DND-41 (cell line): ENCODE measurements around the gene LMF1.
"Not testable (repeated sequence)": the region's sequence is repeated elsewhere in the genome, so short reads cannot be mapped to it uniquely, and the experiment has no call there.

Source experiments
- ATAC-seq: fragments of 200-7000 bp; cut with Tn5 transposase; 3 replicates; pipeline ENCODE4 v1.9.1; 2021; ENCODE audit warnings: low read depth; ENCODE audit not compliant: insufficient read depth
- DNase-seq: peaks from one replicate; pipeline ENCODE4 v3.0.0-alpha.2; 2020
- H2AFZ ChIP-seq: 2 replicates; pipeline ENCODE4 v1.6.0; 2012; ENCODE audit warnings: low read depth, low read length
- H3K27ac ChIP-seq: 2 replicates; pipeline ENCODE4 v1.5.1; 2012; ENCODE audit warnings: low read length, inconsistent platforms
- H3K27me3 ChIP-seq: fragments of 200-600 bp; sonication (generic); 2 replicates; pipeline ENCODE4 v1.6.0; 2012; ENCODE audit warnings: low read length, mild to moderate bottlenecking, inconsistent platforms; ENCODE audit not compliant: insufficient read depth, poor library complexity
- H3K36me3 ChIP-seq: 2 replicates; pipeline ENCODE4 v1.5.1; 2012; ENCODE audit warnings: low read length, inconsistent platforms; ENCODE audit not compliant: insufficient read depth
- H3K4me1 ChIP-seq: 2 replicates; pipeline ENCODE4 v1.5.1; 2012; ENCODE audit warnings: mild to moderate bottlenecking, low read length; ENCODE audit not compliant: insufficient read depth
- H3K4me2 ChIP-seq: 2 replicates; pipeline ENCODE4 v1.6.0; 2012; ENCODE audit warnings: mild to moderate bottlenecking, moderate library complexity, low read length, inconsistent platforms; ENCODE audit not compliant: insufficient read depth
- H3K4me3 ChIP-seq, 2 experiments: fragments of 200-600 bp in 1 of 2; shearing (Covaris generic) in 1 of 2; 2 replicates each; pipeline ENCODE4 v1.5.1; 2012 to 2016; ENCODE audit warnings: inconsistent platforms in 2 of 2, low read length in 2 of 2, mild to moderate bottlenecking in 2 of 2, low read depth in 1 of 2, moderate library complexity in 1 of 2
- H3K79me2 ChIP-seq: 2 replicates; pipeline ENCODE4 v1.6.0; 2012; ENCODE audit warnings: low read length, inconsistent platforms; ENCODE audit not compliant: insufficient read depth
- H3K9ac ChIP-seq: 2 replicates; pipeline ENCODE4 v1.6.0; 2012; ENCODE audit warnings: low read depth, mild to moderate bottlenecking, inconsistent platforms, low read length, moderate library complexity
- H3K9me3 ChIP-seq: 2 replicates; pipeline ENCODE4 v1.5.1; 2012; ENCODE audit warnings: low read length, moderate library complexity, mild to moderate bottlenecking, inconsistent platforms; ENCODE audit not compliant: insufficient read depth, severe bottlenecking
- H4K20me1 ChIP-seq: 2 replicates; pipeline ENCODE4 v1.6.0; 2012; ENCODE audit warnings: low read length; ENCODE audit not compliant: insufficient read depth
- EZH2 ChIP-seq: IDR thresholded peaks from 3 replicates; pipeline ENCODE4 v1.6.1; 2012; ENCODE audit warnings: borderline replicate concordance, low read depth, mild to moderate bottlenecking, moderate library complexity, low read length, inconsistent platforms; ENCODE audit not compliant: severe bottlenecking
- TF ChIP-seq, protein P1 (sequence below): IDR thresholded peaks from 2 replicates; pipeline ENCODE4 v1.5.1; 2012; ENCODE audit warnings: borderline replicate concordance, low read length, moderate library complexity, mild to moderate bottlenecking; ENCODE audit not compliant: poor library complexity, severe bottlenecking; ENCODE audit errors: extremely low read depth

Gene LMF1

DNA sequence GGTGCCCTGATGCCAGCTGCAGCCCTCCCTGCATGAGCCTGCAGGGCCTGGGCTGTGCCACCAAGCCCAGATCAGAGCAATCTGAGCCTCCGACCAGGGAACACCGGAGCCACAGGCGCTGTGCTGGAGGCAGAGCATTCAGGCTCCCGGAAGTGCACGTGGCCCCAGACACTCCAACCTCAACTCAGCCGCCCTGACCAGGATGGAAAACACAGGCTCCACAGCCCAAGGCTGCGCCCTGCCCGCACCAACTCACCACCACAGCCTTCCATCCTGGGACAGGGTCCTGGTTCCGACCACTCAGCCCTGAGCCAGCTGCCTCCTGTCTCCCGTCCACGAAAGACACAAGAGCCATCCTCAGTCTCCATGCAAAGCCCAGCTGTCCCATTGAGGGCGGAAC, 18.5 kb downstream of the LMF1 start:
- peaks cover 9% of the 10 kb centered on the region; the same call in 1 of the 2 replicates for H4K20me1 ChIP-seq
- H3K9me3 ChIP-seq = no peaks in the 10 kb centered on the region
- no peaks in the 10 kb centered on the region for H3K27me3 ChIP-seq
- DNase-seq = no peak
- no peak for TF ChIP-seq EZH2
- TF ChIP-seq, protein P1, sequence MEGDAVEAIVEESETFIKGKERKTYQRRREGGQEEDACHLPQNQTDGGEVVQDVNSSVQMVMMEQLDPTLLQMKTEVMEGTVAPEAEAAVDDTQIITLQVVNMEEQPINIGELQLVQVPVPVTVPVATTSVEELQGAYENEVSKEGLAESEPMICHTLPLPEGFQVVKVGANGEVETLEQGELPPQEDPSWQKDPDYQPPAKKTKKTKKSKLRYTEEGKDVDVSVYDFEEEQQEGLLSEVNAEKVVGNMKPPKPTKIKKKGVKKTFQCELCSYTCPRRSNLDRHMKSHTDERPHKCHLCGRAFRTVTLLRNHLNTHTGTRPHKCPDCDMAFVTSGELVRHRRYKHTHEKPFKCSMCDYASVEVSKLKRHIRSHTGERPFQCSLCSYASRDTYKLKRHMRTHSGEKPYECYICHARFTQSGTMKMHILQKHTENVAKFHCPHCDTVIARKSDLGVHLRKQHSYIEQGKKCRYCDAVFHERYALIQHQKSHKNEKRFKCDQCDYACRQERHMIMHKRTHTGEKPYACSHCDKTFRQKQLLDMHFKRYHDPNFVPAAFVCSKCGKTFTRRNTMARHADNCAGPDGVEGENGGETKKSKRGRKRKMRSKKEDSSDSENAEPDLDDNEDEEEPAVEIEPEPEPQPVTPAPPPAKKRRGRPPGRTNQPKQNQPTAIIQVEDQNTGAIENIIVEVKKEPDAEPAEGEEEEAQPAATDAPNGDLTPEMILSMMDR = no peak
- H3K4me1 ChIP-seq = no peaks in the 10 kb centered on the region
- no peak for ATAC-seq
- H3K4me2 ChIP-seq = no peak overlapping the region
- 0 out of 2 replicates have a peak, but pooled peaks cover 6% of the 10 kb centered on the region for H3K79me2 ChIP-seq
- no peak overlapping the region for H2AFZ ChIP-seq
- H3K36me3 ChIP-seq = peaks cover 36% of the 10 kb centered on the region
- no peak overlapping the region for H3K9ac ChIP-seq
- H3K27ac ChIP-seq = no peak overlapping the region
- H3K4me3 ChIP-seq = no peak overlapping the region

DNA sequence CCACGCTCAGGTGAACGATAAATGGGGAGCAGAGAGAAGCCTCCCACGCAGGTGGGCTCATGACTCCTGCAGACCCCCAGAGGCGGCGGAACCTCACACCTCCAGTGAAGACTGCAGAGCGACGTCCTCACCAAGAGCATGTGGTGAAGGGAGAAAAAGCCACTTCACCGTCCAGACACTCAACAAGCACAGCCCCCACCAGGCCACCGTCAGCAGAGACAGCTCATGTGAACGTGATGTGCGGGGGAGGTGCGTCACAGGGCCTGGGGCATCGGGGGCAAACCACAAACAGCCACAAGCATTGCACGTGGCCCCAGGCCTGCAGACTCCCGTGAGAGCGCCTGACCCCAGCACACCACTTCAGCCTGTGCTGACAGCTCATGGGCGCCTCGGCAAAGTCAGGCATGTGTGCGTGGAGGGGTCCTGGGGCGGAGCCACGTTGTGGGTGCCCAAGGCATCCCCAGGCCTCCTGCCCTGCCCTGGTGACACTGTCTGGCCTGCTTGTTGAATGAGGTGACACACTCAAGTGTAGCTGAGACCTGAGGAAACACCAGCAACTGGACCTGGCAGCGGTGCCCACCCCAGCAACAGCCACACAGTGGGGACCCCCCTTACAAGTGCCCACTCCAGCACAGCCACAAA, 19.0 kb downstream of the LMF1 start:
- H2AFZ ChIP-seq = no peak overlapping the region
- H4K20me1 ChIP-seq = peaks cover 9% of the 10 kb centered on the region; the same call in 1 of the 2 replicates
- ATAC-seq = no peak
- H3K27me3 ChIP-seq = no peaks in the 10 kb centered on the region
- no peak overlapping the region for H3K4me3 ChIP-seq
- no peaks in the 10 kb centered on the region for H3K4me1 ChIP-seq
- H3K9ac ChIP-seq = no peak overlapping the region
- no peak overlapping the region for H3K27ac ChIP-seq
- no peak overlapping the region for H3K4me2 ChIP-seq
- DNase-seq = no peak
- H3K9me3 ChIP-seq = no peaks in the 10 kb centered on the region
- H3K36me3 ChIP-seq = peaks cover 41% of the 10 kb centered on the region
- TF ChIP-seq, protein P1 = no peak
- TF ChIP-seq EZH2 = no peak
- 0 out of 2 replicates have a peak, but pooled peaks cover 6% of the 10 kb centered on the region for H3K79me2 ChIP-seq

DNA sequence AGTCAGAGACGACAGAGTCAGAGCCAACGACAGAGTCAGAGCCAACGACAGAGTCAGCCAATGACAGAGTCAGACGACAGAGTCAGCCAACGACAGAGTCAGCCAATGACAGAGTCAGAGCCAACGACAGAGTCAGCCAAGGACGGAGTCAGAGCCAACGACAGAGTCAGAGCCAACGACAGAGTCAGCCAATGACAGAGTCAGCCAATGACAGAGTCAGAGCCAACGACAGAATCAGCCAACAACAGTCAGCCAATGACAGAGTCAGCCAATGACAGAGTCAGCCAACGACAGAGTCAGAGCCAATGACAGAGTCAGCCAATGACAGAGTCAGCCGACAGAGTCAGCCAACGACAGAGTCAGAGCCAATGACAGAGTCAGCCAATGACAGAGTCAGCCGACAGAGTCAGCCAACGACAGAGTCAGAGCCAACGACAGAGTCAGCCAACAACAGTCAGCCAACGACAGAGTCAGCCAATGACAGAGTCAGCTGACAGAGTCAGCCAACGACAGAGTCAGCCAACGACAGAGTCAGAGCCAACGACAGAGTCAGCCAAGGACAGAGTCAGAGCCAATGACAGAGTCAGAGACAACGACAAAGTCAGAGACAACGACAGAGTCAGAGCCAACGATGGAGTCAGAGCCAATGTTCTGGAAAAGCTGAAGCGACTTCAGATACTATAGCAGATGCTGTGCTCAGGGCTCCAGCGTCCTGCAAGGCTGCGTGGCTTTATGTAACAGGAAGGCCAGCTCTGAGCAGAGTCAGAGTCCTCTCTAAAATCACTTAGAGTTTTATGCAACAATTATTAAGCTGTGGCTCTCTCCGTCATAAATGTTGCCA, 19.8 kb downstream of the LMF1 start:
- not testable (repeated sequence) for H3K4me3 ChIP-seq, H3K9me3 ChIP-seq, H3K9ac ChIP-seq, H3K27ac ChIP-seq, H3K4me2 ChIP-seq, H3K79me2 ChIP-seq, H3K27me3 ChIP-seq, H3K4me1 ChIP-seq, H2AFZ ChIP-seq, H4K20me1 ChIP-seq, ATAC-seq, DNase-seq
- H3K36me3 ChIP-seq = peaks cover 49% of the 10 kb centered on the region

DNA sequence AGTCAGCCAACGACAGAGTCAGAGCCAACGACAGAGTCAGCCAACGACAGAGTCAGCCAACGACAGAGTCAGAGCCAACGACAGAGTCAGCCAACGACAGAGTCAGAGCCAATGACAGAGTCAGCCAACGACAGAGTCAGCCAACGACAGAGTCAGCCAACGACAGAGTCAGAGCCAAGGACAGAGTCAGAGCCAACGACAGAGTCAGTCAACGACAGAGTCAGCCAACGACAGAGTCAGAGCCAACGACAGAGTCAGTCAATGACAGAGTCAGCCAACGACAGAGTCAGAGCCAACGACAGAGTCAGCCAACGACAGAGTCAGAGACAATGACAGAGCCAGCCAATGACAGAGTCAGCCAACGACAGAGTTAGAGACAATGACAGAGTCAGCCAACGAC, 22.0 kb downstream of the LMF1 start:
- H3K36me3 ChIP-seq = peaks cover 47% of the 10 kb centered on the region
- not testable (repeated sequence) for H3K79me2 ChIP-seq, H3K9ac ChIP-seq, H3K27me3 ChIP-seq, DNase-seq, H3K27ac ChIP-seq, ATAC-seq, H2AFZ ChIP-seq, H3K4me3 ChIP-seq, H3K4me2 ChIP-seq, H4K20me1 ChIP-seq, H3K4me1 ChIP-seq, H3K9me3 ChIP-seq

DNA sequence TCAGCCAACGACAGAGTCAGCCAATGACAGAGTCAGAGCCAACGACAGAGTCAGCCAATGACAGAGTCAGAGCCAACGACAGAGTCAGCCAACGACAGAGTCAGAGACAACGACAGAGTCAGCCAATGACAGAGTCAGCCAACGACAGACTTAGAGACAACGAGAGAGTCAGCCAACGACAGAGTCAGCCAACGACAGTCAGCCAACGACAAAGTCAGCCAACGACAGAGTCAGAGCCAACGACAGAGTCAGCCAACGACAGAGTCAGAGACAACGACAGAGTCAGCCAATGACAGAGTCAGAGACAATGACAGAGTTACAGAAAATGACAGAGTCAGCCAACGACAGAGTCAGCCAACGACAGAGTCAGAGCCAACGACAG, 22.9 kb downstream of the LMF1 start:
- not testable (repeated sequence) for H3K9me3 ChIP-seq, H3K27me3 ChIP-seq, H4K20me1 ChIP-seq, H3K4me3 ChIP-seq, ATAC-seq, H3K79me2 ChIP-seq, H2AFZ ChIP-seq, H3K27ac ChIP-seq, H3K4me1 ChIP-seq, DNase-seq, H3K4me2 ChIP-seq, H3K9ac ChIP-seq
- H3K36me3 ChIP-seq = peaks cover 49% of the 10 kb centered on the region
